ENCODE measurements around the gene MAP2K6.

MAP2K6 gene

DNA sequence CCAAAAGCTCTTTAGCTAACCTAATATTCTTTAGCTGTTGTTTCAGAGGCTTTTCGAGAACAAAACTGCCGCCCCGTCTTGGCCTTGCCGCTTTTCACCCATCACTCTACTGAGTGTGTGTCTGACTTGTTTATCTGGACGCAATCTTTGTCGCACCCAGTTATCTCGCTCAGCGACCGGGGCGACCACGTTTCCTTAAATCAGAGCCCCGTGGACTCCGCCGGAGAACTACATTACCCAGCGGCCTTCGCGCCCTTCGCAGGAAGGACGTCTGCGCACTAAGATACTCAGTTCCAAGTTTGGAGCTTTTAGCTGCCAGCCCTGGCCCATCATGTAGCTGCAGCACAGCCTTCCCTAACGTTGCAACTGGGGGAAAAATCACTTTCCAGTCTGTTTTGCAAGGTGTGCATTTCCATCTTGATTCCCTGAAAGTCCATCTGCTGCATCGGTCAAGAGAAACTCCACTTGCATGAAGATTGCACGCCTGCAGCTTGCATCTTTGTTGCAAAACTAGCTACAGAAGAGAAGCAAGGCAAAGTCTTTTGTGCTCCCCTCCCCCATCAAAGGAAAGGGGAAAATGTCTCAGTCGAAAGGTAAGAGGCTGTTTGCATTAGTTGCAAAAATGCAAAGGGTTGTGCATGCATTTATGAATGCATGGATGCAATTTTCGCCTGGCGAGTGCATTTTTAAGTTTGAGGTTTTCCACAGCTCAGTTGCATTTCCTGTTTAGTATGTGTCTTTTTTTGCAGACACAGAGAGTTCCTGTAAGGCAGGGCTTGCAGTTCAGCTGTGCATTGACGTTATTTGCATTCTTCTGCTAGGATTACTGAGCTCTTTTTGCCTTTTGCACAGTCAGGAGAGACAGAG, at the start of gene MAP2K6:
TSS of gene MAP2K6 (plus strand) at position 290 of the 867 bp plus-strand sequence. CDS start at position 578, 288 bp downstream.
- no peaks in the 10 kb centered on the region for H3K27me3 ChIP-seq (ENCODE audit: control insufficient read depth, insufficient read depth, low read length)
- H3K27ac ChIP-seq (ENCODE audit: low read depth, low read length) = peak within 1 kb of the TSS; percentile 63
- no peaks in the 10 kb centered on the region for H3K9me3 ChIP-seq (ENCODE audit: control insufficient read depth, insufficient read depth, low read length)
- H3K36me3 ChIP-seq (ENCODE audit: control insufficient read depth, insufficient read depth, low read length) = no peaks in the 10 kb centered on the region
- H3K4me3 ChIP-seq (ENCODE audit: low read depth, low read length) = peak within 1 kb of the TSS; percentile 81
- H3K9ac ChIP-seq (ENCODE audit: low read depth, low read length) = peak within 1 kb of the TSS; percentile 75
- peaks cover 45% of the 10 kb centered on the region for H3K4me1 ChIP-seq (ENCODE audit: control insufficient read depth, insufficient read depth, low read length)

DNA sequence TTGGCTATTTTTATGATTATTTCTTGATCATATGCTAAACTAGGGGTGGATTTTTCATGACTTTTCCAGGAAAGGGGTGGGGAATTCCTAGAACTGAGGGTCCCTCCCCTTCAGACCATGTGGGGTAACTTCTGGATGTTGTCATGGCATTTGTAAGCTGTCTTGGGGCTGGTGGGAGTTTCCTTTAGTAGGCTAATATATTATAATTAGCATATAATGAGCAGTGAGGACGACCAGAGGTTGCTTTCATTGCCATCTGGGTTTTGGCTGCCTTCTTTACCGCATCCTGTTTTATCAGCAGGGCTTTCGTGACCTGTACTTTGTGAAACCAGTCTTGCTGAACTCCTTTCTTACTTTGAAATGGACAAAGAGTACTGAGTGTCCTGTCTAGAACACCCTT, 47.2 kb upstream of the MAP2K6 start:
- Histone ChIP-seq H3K4me1 (ENCODE audit: control insufficient read depth, insufficient read depth, low read length) (peaks cover 10% of the 10 kb centered on the region; the same call in 1 of the 2 replicates), H3K36me3 (ENCODE audit: control insufficient read depth, insufficient read depth, low read length) (no peaks in the 10 kb centered on the region), H3K27ac (ENCODE audit: low read depth, low read length) (no peak overlapping the region), H3K27me3 (ENCODE audit: control insufficient read depth, insufficient read depth, low read length) (no peaks in the 10 kb centered on the region), H3K9me3 (ENCODE audit: control insufficient read depth, insufficient read depth, low read length) (no peaks in the 10 kb centered on the region), H3K4me3 (ENCODE audit: low read depth, low read length) (no peak overlapping the region), H3K9ac (ENCODE audit: low read depth, low read length) (no peak overlapping the region)

DNA sequence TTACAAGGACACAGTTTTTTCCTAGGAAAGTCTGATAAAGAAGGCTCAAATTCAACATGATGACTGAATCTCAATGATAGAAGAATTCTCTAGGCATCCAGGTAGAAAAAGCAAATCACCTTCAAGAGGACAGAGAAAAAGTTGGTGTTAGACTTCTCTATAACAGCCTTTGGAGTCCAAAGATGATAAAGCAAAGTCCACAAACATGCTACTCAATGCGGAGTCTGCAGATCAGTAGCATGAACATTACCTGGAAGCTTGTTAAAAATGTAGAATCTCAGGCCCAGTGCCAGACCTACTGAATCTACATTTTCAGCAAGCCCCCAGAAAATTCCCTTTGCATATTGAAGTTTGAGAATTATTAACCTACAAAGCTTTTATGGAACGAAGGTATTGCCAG, 41.4 kb upstream of the MAP2K6 start:
- Histone ChIP-seq H3K9ac (ENCODE audit: low read depth, low read length) (no peak overlapping the region), H3K4me3 (ENCODE audit: low read depth, low read length) (no peak overlapping the region), H3K9me3 (ENCODE audit: control insufficient read depth, insufficient read depth, low read length) (no peaks in the 10 kb centered on the region), H3K4me1 (ENCODE audit: control insufficient read depth, insufficient read depth, low read length) (peaks cover 10% of the 10 kb centered on the region; the same call in 1 of the 2 replicates), H3K36me3 (ENCODE audit: control insufficient read depth, insufficient read depth, low read length) (no peaks in the 10 kb centered on the region), H3K27me3 (ENCODE audit: control insufficient read depth, insufficient read depth, low read length) (no peaks in the 10 kb centered on the region), H3K27ac (ENCODE audit: low read depth, low read length) (no peak overlapping the region)

DNA sequence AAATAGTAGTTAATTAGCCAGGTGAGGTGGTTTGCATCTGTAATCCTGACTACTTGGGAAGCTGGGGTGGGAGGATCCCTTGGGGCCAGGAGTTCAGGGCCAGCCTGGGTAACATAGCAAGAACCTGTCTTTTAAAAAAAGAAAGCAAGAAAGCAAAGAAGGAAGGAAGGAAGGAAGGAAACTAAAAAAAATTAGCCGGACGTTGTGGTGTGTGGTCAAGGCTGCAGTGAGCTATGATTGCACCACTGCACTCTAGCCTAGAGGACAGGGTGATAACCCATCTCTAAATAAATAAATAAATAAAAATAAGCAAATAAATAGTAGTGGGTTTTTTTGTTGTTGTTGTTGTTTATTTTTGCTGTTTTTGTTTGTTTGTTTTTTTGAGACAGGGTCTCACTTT, 39.3 kb upstream of the MAP2K6 start:
- no peaks in the 10 kb centered on the region for H3K27me3 ChIP-seq (ENCODE audit: control insufficient read depth, insufficient read depth, low read length)
- H3K36me3 ChIP-seq (ENCODE audit: control insufficient read depth, insufficient read depth, low read length) = no peaks in the 10 kb centered on the region
- no peak overlapping the region for H3K9ac ChIP-seq (ENCODE audit: low read depth, low read length)
- H3K9me3 ChIP-seq (ENCODE audit: control insufficient read depth, insufficient read depth, low read length) = no peaks in the 10 kb centered on the region
- H3K4me1 ChIP-seq (ENCODE audit: control insufficient read depth, insufficient read depth, low read length) = peaks cover 10% of the 10 kb centered on the region; the same call in 1 of the 2 replicates
- no peak overlapping the region for H3K4me3 ChIP-seq (ENCODE audit: low read depth, low read length)
- H3K27ac ChIP-seq (ENCODE audit: low read depth, low read length) = no peak overlapping the region

DNA sequence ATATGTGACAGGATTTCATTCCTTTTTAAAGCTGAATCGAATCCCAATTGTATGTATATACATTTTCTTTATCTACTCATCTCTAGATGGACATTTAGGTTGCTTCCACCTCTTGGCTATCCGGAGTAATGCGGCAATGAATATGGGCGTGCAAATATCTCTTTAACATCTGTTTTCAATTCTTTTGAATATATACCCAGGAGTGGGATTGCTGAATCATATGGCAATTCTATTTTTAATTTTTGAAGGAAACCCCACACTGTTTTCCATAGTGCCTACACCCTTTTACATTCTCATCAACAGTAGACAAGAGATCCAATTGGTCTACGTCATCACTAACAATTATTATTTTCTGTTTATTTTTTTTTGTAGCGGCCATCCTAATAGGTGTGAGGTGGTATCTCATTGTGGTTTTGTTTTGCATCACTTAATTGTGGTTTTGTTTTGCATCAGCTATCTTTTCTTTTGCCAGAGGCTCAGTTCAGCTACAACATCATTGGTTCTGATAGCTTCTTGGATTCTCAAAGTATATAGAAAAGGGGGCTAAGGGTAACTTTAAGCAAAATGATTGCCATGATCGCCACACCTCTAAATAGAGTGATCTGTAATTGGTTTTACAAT, 25.6 kb upstream of the MAP2K6 start:
- Histone ChIP-seq H3K4me1 (ENCODE audit: control insufficient read depth, insufficient read depth, low read length) (no peaks in the 10 kb centered on the region), H3K4me3 (ENCODE audit: low read depth, low read length) (no peak overlapping the region), H3K27ac (ENCODE audit: low read depth, low read length) (no peak overlapping the region), H3K9me3 (ENCODE audit: control insufficient read depth, insufficient read depth, low read length) (no peaks in the 10 kb centered on the region), H3K27me3 (ENCODE audit: control insufficient read depth, insufficient read depth, low read length) (no peaks in the 10 kb centered on the region), H3K36me3 (ENCODE audit: control insufficient read depth, insufficient read depth, low read length) (no peaks in the 10 kb centered on the region), H3K9ac (ENCODE audit: low read depth, low read length) (no peak overlapping the region)

DNA sequence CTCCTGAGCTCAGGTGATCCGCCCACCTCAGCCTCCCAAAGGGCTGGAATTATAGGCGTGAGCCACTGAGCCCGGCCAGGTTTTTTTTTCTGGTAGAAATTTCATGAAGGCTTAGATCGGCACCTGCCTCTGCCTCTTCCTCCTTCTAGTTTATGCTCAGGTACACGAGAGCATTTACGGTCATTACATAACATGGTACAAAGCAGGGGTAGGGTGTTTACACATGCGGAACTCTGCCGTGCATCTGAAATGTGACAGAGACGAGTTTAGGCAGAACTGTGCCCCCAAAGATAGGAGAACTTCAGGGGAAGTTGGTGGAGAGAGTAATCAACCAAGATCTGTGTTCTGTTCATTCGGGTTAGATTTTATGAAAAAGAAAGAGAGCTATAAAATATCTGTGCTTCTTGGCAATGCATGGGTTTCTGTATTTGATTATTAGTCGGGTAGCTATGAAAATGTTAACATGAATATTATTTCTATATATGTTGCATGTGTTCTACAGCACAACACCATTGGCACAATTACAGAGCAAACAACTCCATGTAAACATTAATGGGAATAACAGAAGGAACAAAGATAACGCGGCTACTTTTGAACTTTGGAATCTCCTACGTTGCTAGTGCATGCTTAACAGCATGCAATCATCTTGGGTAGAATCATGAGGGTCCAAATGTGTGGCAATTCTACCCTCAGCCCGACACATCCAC, 23.5 kb upstream of the MAP2K6 start:
- Histone ChIP-seq H3K27me3 (ENCODE audit: control insufficient read depth, insufficient read depth, low read length) (no peaks in the 10 kb centered on the region), H3K27ac (ENCODE audit: low read depth, low read length) (no peak overlapping the region), H3K4me3 (ENCODE audit: low read depth, low read length) (no peak overlapping the region), H3K36me3 (ENCODE audit: control insufficient read depth, insufficient read depth, low read length) (no peaks in the 10 kb centered on the region), H3K9me3 (ENCODE audit: control insufficient read depth, insufficient read depth, low read length) (no peaks in the 10 kb centered on the region), H3K9ac (ENCODE audit: low read depth, low read length) (no peak overlapping the region), H3K4me1 (ENCODE audit: control insufficient read depth, insufficient read depth, low read length) (no peaks in the 10 kb centered on the region)

DNA sequence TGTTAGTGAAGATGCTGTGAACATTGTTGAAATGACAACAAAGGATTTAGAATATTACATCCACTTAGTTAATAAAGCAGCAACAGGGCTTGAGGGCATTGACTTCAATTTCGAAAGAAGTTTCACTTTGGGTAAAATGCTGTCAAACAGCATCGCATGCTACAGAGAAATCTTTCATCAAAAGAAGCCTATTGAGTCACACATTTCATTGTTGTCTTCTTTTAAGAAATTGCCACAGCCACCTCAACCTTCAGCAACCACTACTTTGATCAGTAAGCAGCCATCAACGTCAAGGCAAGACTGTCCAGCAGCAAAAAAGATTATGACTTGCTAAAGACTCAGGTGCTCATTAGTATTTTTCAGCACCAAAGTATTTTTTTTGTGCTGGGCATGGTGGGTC, 13.2 kb upstream of the MAP2K6 start:
- Histone ChIP-seq H3K27me3 (ENCODE audit: control insufficient read depth, insufficient read depth, low read length) (no peaks in the 10 kb centered on the region), H3K4me1 (ENCODE audit: control insufficient read depth, insufficient read depth, low read length) (no peaks in the 10 kb centered on the region), H3K4me3 (ENCODE audit: low read depth, low read length) (no peak overlapping the region), H3K9me3 (ENCODE audit: control insufficient read depth, insufficient read depth, low read length) (no peaks in the 10 kb centered on the region), H3K27ac (ENCODE audit: low read depth, low read length) (no peak overlapping the region), H3K36me3 (ENCODE audit: control insufficient read depth, insufficient read depth, low read length) (no peaks in the 10 kb centered on the region), H3K9ac (ENCODE audit: low read depth, low read length) (no peak overlapping the region)

DNA sequence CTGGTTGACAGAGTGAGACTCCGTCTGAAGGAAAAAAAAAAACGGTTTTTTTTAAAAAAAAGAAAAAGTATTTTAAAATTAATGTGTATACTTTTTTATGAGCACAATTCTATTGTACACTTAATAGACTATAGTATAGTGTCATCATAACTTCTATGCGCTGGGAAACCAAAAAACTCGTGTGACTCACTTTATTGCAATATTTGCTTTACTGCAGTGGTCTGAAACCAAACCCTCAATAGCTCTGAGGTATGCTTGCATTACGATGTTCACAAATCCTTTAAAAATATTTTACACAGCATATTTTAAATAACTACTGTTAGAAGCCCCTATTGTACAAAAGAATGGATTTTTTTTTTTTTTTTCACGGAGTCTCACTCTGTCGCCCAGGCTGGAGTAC, 12.4 kb upstream of the MAP2K6 start:
- Histone ChIP-seq H3K9ac (ENCODE audit: low read depth, low read length) (no peak overlapping the region), H3K4me3 (ENCODE audit: low read depth, low read length) (no peak overlapping the region), H3K4me1 (ENCODE audit: control insufficient read depth, insufficient read depth, low read length) (no peaks in the 10 kb centered on the region), H3K27ac (ENCODE audit: low read depth, low read length) (no peak overlapping the region), H3K27me3 (ENCODE audit: control insufficient read depth, insufficient read depth, low read length) (no peaks in the 10 kb centered on the region), H3K36me3 (ENCODE audit: control insufficient read depth, insufficient read depth, low read length) (no peaks in the 10 kb centered on the region), H3K9me3 (ENCODE audit: control insufficient read depth, insufficient read depth, low read length) (no peaks in the 10 kb centered on the region)

DNA sequence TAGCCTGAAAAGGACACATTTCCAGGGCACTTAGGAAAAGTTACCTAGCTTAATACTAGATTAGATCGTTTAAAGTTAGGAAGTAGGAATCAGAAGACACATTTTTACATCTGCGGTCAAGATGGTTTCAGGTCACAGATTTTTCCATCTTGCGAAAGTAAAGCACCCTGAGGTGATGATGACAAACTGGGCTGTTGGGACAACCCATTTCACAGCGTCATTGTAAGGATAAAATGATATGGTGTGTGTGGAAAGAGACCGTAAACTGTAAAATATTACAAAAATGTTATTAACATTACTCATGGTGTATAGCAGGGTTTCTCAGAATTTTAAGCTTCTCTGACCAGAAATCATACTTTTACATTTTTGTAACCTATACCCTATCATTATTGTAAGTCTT, 10.1 kb upstream of the MAP2K6 start:
- no peaks in the 10 kb centered on the region for H3K27me3 ChIP-seq (ENCODE audit: control insufficient read depth, insufficient read depth, low read length)
- no peak overlapping the region for H3K4me3 ChIP-seq (ENCODE audit: low read depth, low read length)
- no peaks in the 10 kb centered on the region for H3K4me1 ChIP-seq (ENCODE audit: control insufficient read depth, insufficient read depth, low read length)
- H3K36me3 ChIP-seq (ENCODE audit: control insufficient read depth, insufficient read depth, low read length) = no peaks in the 10 kb centered on the region
- H3K9ac ChIP-seq (ENCODE audit: low read depth, low read length) = no peak overlapping the region
- H3K9me3 ChIP-seq (ENCODE audit: control insufficient read depth, insufficient read depth, low read length) = no peaks in the 10 kb centered on the region
- no peak overlapping the region for H3K27ac ChIP-seq (ENCODE audit: low read depth, low read length)

DNA sequence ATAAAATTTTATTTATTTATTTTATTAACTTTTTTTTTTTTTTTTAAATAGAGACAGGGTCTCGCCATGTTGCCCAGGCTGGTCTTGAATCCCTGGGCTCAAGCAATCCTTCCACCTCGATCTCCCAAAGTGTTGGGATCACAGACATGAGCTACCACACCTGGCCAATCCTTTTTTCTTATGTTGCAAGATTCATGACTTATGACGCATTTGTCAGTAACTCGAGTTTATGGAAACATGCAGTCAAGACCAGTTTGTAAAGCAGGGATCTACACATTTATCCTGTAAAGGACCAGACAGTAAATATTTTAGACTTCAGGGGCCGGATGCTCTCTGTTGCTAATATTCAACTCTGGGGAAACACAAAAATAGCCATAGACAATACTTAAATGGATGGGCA, 9.4 kb upstream of the MAP2K6 start:
- no peak overlapping the region for H3K27ac ChIP-seq (ENCODE audit: low read depth, low read length)

DNA sequence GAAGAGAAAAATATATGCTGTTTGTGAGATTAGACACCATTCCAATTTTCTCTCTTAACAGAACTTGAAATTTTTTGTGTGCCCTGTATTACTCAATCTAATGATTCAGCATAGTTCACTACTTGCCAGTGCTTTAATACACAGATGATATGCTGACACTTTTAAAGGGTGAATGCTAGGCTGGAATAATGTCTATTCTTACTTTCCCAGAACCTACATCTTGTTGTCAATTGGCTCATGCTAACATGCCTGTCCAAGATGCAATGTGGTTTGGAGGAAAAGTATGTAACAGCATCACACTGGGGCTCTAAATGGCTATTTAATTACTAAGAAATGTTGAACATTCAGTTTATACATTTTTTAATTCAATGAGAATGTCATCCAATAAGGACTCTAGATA, 7.6 kb upstream of the MAP2K6 start:
- no peaks in the 10 kb centered on the region for H3K9me3 ChIP-seq (ENCODE audit: control insufficient read depth, insufficient read depth, low read length)
- no peak overlapping the region for H3K27ac ChIP-seq (ENCODE audit: low read depth, low read length)
- no peak overlapping the region for H3K4me3 ChIP-seq (ENCODE audit: low read depth, low read length)
- H3K27me3 ChIP-seq (ENCODE audit: control insufficient read depth, insufficient read depth, low read length) = no peaks in the 10 kb centered on the region
- no peak overlapping the region for H3K9ac ChIP-seq (ENCODE audit: low read depth, low read length)
- no peaks in the 10 kb centered on the region for H3K36me3 ChIP-seq (ENCODE audit: control insufficient read depth, insufficient read depth, low read length)
- peaks cover 2% of the 10 kb centered on the region; the same call in 1 of the 2 replicates for H3K4me1 ChIP-seq (ENCODE audit: control insufficient read depth, insufficient read depth, low read length)

More for the DNA sequence above, 9.4 kb upstream of the MAP2K6 start:
- Histone ChIP-seq H3K9ac (ENCODE audit: low read depth, low read length) (no peak overlapping the region), H3K4me3 (ENCODE audit: low read depth, low read length) (no peak overlapping the region), H3K27me3 (ENCODE audit: control insufficient read depth, insufficient read depth, low read length) (no peaks in the 10 kb centered on the region), H3K36me3 (ENCODE audit: control insufficient read depth, insufficient read depth, low read length) (no peaks in the 10 kb centered on the region), H3K4me1 (ENCODE audit: control insufficient read depth, insufficient read depth, low read length) (no peaks in the 10 kb centered on the region), H3K9me3 (ENCODE audit: control insufficient read depth, insufficient read depth, low read length) (no peaks in the 10 kb centered on the region)

Measured in HUES48 (cell line).